Mucosa of descending colon (tissue), 3 donors: ENCODE measurements around the gene PARD3B. TPM values are rescaled to one million over a fixed set of nuclear protein-coding genes. Genes with fewer than 3 reads are reported as not detected.

Experiments
- ATAC-seq: fragments of 200-7000 bp; cut with Tn5 transposase; one replicate; pipeline ENCODE4 v1.9.1; 2020; ENCODE audit warnings: mild to moderate bottlenecking, moderate library complexity
- DNase-seq, 3 donors: peaks; one replicate each; pipeline ENCODE4 v3.0.0-alpha.2; 2020
- H3K36me3 ChIP-seq: fragments of 200-600 bp; one replicate; pipeline ENCODE4 v1.8.0; 2021; ENCODE audit warnings: low read depth, mild to moderate bottlenecking
- H3K4me1 ChIP-seq: fragments of 200-600 bp; one replicate; pipeline ENCODE4 v1.8.0; 2021; ENCODE audit warnings: low read depth, mild to moderate bottlenecking
- H3K4me3 ChIP-seq: fragments of 200-600 bp; one replicate; pipeline ENCODE4 v1.8.0; 2021; ENCODE audit warnings: mild to moderate bottlenecking
- H3K9me3 ChIP-seq: fragments of 200-600 bp; one replicate; pipeline ENCODE4 v1.8.0; 2021; ENCODE audit warnings: mild to moderate bottlenecking
- intact Hi-C, 2 donors: fragments of 100-400 bp; cut with DNase I in 1 of 2; cut with micrococcal nuclease in 1 of 2; formaldehyde crosslinking; loops; one replicate each; pipeline versions ENCODE4 v1.11.0 to v1.11.1; 2022; cut with DNase I, micrococcal nuclease
- total RNA-seq, 3 donors: library from RNA; stranded (reverse); fragmentation: NEBNext Ultra II Directional in 2 of 3; extraction: Animal tissue kit (Norgen Biotek cat#: 25700) in 2 of 3; gene quantifications; one replicate each; pipeline versions ENCODE4 v1.2.1 to v1.2.4, GENCODE V29; 2021 to 2023
- TF ChIP-seq, protein P1 (sequence below): fragments of 200-600 bp; IDR thresholded peaks from one replicate; pipeline ENCODE4 v1.8.0; 2022; ENCODE audit warnings: antibody characterized with exemption, mild to moderate bottlenecking
- donor health status: DM: no; HTN: no; CAD: no; lungs with moderate emphysema.
- donor health status: DM: no; HTN: no; CAD: no.
- donor health status: DM: no; HTN: yes; CAD: no.

Gene PARD3B
- total RNA-seq, 3 donors from 2014 or later = 21.1 to 56.8 (median 44.0) TPM

DNA sequence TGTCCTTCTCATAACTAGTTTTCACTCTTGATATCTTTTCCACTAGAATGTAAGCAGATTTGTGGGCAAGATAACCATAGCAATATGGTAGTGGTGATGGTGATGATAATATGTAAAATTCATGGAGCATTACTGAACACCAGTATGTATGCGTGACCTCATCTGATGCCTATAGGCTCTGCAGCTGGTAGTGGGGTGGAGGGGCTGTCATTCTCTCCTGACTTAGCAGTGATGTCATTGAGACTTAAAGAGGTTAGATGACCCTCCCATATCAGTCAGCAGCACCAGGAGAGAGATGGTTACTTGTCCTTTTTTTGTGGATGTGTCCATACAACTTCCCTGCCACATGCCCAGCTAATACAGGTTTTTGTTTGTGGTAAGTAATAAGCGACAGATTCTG lies 27.9 kb downstream of the PARD3B start:
- intact Hi-C loops = no loop called here
- H3K36me3 ChIP-seq = no peaks in the 10 kb centered on the region
- H3K4me3 ChIP-seq = no peak overlapping the region
- H3K4me1 ChIP-seq = no peaks in the 10 kb centered on the region
- no peaks in the 10 kb centered on the region for H3K9me3 ChIP-seq
- TF ChIP-seq, protein P1, sequence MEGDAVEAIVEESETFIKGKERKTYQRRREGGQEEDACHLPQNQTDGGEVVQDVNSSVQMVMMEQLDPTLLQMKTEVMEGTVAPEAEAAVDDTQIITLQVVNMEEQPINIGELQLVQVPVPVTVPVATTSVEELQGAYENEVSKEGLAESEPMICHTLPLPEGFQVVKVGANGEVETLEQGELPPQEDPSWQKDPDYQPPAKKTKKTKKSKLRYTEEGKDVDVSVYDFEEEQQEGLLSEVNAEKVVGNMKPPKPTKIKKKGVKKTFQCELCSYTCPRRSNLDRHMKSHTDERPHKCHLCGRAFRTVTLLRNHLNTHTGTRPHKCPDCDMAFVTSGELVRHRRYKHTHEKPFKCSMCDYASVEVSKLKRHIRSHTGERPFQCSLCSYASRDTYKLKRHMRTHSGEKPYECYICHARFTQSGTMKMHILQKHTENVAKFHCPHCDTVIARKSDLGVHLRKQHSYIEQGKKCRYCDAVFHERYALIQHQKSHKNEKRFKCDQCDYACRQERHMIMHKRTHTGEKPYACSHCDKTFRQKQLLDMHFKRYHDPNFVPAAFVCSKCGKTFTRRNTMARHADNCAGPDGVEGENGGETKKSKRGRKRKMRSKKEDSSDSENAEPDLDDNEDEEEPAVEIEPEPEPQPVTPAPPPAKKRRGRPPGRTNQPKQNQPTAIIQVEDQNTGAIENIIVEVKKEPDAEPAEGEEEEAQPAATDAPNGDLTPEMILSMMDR = no peak
- ATAC-seq = no peak
- DNase-seq = no peak

DNA sequence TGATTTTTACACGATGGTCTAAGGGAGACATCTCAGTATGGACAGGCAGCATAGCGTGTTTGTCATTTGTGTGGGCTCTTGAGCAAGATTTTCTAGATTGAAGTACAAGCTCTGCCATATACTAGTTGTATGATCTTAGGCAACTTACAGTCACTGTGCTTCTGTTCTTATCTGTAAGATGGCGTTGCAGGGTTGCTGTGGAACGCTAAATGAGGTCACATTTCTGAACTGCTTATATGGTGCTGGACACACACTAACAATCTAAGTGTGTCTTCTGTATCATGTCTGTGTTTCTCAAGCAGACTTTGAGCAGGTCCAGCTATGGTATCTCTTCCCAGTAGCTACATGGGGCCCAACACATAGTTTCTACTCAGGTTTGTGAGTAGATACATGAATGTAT lies 29.2 kb downstream of the PARD3B start:
- no peaks in the 10 kb centered on the region for H3K36me3 ChIP-seq
- no peaks in the 10 kb centered on the region for H3K9me3 ChIP-seq
- DNase-seq (no peak), ATAC-seq (no peak)
- TF ChIP-seq, protein P1 = no peak
- no peak overlapping the region for H3K4me3 ChIP-seq
- no peaks in the 10 kb centered on the region for H3K4me1 ChIP-seq
- intact Hi-C loops = no loop called here

DNA sequence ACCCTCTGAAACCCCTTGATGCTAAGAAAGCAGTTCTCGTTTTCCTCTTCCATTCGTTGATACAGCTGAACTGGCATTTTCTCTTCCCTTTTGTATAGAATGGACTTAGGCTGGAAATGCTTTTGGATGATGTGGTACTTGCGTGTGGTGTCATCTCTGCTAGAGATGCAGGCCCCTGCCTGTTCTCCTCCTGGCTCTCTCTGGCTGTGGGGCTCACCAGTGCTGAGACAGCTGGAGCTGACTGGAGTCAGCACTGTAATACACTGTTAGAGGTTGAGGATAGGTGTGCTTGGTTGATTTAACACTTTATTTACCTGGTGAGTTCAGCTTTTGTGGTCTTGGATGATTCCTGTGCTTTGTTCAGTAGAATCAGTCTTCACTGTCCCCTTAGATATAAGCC lies 30.2 kb downstream of the PARD3B start:
- TF ChIP-seq, protein P1 = no peak
- H3K4me1 ChIP-seq = no peaks in the 10 kb centered on the region
- no peaks in the 10 kb centered on the region for H3K9me3 ChIP-seq
- no peak overlapping the region for H3K4me3 ChIP-seq
- no peaks in the 10 kb centered on the region for H3K36me3 ChIP-seq
- DNase-seq = no peak
- no peak for ATAC-seq
- intact Hi-C loops = no loop called here

DNA sequence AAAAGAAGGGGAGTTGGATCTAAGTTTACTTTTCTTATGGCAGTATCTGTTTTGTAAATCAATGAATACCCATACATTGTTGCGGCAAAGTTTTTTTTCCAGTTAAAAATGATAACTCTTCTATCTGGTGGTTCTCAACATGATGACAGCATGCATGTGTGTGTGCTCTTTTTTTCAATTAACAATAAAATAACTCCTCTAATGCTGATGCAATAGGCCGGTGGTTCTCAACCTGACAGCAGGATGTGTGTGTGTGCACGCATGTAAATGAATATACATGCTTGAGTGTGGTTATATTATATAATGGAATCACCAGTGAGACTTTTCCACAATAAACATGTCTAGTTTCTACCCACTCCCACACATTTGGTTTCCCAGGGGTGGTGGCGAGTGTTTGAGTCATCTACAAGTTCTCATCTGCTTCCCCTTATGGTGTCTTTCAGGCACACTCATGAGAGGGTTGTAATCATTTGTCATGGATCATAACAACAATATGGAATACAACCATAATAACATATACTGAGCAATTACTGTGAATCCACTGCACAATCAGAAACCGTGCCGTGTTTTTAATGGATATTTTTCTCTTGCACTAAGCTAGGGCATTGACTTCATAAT lies 31.2 kb downstream of the PARD3B start:
- no peaks in the 10 kb centered on the region for H3K9me3 ChIP-seq
- TF ChIP-seq, protein P1 = no peak
- no peak for DNase-seq
- no peak for ATAC-seq
- no peaks in the 10 kb centered on the region for H3K4me1 ChIP-seq
- intact Hi-C loops = no loop called here
- H3K36me3 ChIP-seq = no peaks in the 10 kb centered on the region
- H3K4me3 ChIP-seq = no peak overlapping the region

DNA sequence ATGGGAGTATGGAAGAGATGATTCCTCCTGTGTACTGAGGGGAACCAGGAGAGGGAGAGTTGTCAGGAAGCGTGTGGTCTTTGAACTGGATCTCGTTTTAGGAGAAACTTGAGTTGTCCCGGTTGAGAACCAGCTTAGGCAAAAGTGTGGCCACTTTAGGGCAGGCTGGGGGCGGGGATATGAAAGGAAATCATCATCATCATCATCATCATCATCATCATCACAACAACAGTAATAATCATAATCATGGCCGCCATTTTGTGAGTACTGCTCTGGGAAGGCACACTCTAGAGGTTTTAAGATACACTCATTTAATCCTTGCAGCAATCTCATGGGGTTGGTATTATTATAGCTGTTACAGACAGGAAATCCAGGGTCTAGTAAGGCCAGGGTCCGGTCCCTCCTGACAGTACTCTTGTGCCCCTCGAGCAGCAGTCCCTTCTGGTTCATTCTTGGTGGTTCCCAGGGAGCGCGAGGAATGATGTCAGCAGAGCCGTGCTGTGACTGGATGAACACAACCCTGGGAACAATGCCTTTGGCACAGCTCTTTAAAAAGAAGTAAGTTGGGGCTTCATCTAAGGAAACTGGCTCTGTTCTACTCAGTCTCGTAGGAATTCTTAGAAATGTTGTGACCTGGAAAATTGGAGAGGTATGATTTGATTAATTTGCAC lies 33.8 kb downstream of the PARD3B start:
- Histone ChIP-seq H3K36me3 (no peaks in the 10 kb centered on the region), H3K9me3 (no peaks in the 10 kb centered on the region), H3K4me1 (no peaks in the 10 kb centered on the region), H3K4me3 (no peak overlapping the region)
- TF ChIP-seq, protein P1 = no peak
- no peak for DNase-seq
- no peak for ATAC-seq
- intact Hi-C loops = no loop called here
